Activated CD8-positive, alpha-beta memory T cell treated with anti-CD3 and anti-CD28 coated beads, Interleukin-2, amount 50 U/mL, for 24 hours (primary cell): ENCODE data around the gene KLHDC3.

Experiments used
- DNase-seq: peaks from one replicate; pipeline ENCODE4 v3.0.0-alpha.2; 2020; ENCODE audit errors: extremely low read depth

The KLHDC3 gene, protein sequence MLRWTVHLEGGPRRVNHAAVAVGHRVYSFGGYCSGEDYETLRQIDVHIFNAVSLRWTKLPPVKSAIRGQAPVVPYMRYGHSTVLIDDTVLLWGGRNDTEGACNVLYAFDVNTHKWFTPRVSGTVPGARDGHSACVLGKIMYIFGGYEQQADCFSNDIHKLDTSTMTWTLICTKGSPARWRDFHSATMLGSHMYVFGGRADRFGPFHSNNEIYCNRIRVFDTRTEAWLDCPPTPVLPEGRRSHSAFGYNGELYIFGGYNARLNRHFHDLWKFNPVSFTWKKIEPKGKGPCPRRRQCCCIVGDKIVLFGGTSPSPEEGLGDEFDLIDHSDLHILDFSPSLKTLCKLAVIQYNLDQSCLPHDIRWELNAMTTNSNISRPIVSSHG

DNA sequence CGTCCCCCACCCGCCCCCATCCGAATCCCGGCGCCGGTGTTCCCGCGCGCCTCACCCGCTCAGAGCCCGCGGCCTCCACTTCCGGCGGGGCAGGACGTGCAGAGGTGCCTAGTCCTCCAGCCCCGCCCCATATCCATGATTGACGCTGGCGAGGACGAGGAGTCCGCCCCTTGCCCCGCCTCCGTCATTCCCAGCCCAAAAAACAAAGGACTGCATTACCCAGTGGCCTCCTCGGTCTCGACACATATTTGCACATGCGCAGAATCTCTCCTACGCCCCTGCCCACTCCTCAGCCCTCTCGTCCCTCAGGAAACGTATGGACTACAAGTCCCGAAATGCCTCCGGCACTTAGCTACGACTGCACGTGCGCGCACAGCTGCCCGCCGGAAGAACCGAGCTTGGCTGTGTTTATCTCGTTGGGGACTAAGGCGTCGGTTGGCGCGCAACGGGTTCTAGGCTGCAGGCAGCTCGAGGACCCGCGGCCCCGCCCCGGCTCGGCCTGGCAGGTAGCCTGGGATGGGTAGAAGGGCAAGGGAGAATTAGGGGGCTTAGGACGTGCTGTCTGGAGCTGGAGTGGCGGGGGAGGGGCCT is at the start of gene KLHDC3, which contains the start of gene MEA1:
Gene KLHDC3, plus strand, starts transcription at position 407 of the 591 bp plus-strand sequence. CDS start 2,944 bp downstream, outside the sequence.
Gene MEA1, minus strand, starts transcription at position 104 of the 591 bp plus-strand sequence. CDS start 133 bp downstream, outside the sequence.
- DNase-seq = peak; percentile 98

DNA sequence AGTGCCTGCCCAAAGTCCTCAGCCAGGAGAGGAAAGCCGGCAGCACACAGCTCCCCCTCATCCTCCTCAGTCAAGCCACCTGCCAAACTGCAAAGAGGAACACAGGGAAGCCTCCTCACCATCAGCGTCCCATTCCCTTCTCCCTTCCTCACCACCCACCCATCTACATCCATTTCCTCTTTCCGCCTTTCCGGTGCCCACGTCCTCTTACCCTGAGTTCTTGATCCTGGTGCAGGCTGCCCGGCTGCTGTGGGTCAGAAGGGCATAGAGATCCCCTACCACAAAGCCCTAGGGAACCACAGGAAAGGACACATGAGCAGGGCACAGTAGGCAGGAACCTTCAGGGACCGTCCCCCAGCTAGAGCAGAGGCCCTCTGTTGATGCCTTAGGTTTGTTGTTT is 47.5 kb upstream of the KLHDC3 start:
- DNase-seq = no peak

DNA sequence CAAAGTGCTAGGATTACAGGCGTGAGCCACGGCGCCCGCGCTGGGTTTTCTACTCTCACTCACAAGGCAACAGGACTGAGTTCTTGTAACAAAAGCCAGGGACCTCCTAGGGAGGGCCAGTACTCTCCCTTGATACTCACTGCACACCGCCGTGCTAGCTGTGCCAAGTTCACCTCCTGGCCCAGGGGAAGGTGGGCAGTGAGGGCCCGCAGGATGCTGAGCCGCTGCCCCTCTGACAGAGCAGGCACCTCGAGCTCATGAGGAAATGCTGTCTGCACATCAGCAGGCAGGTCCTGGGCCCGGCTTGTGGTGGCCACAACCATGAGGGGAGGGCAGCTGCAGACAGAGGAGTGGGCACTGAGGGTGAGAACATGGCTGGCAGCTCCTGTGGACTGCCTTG is 46.8 kb upstream of the KLHDC3 start:
- DNase-seq = no peak

DNA sequence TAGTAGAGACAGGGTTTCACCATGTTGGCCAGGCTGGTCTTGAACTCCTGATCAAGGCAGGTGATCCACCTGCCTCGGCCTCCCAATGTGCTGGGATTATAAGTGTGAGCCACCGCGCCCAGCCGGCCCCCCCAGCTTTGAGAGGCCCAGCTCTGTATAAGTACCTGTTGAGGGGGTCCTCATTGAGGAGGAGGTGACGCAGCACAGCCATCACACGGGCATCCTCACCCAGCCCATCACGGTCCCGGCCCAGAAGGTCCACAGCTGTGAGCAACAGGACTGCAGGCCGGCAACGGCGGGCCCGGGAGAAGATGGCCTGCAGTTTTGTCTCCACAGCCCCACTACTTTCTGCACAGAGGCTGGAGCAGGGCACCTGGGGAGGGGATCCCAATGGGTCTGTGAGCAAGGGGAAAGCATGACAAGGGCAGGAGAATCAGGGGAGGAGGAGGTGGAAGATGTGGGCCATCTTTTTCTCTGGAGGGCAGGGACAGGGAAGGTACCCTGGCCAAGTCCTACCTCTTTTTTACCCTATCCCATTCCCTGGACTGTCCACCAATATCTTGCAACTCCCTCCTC is 45.8 kb upstream of the KLHDC3 start:
- no peak for DNase-seq

DNA sequence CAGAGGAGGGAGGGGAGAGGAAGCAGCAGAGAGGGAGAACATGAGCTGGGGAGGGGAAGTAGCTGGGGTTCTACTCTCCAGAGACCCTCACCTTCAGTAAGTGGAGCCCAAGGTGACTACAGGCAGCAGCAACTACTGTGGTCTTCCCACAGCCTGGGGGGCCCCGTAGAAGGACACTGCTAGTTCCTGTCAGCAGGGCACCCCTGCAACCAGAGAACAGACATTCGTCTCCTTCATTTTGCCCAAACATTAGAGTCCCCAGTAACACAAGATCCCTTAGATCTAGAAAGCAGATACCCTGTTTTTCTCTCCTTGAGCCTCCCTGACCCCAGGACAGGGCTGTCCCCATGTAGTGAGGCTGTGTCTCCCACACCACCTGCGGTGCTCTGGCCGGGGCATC is 45.3 kb upstream of the KLHDC3 start:
- DNase-seq = no peak

DNA sequence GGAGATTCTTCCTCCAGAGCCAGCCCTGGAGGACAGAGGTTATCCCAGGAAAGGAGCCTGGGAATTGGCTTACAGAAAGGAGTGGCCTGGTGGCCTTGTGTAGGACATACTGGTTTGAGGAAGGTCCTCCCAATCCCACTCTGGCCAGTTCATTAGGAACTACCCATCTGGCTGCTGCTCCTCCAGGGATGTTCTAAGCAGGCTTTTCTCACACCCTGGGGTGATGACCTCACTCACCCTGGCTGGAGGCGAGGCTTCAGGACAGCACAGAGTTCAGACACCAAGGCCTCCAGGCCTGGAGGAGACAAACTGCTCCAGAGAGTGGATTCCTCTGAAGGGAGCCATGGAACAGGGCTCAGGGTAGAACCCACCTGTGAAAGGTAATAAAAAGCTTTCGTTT is 44.6 kb upstream of the KLHDC3 start:
- no peak for DNase-seq

DNA sequence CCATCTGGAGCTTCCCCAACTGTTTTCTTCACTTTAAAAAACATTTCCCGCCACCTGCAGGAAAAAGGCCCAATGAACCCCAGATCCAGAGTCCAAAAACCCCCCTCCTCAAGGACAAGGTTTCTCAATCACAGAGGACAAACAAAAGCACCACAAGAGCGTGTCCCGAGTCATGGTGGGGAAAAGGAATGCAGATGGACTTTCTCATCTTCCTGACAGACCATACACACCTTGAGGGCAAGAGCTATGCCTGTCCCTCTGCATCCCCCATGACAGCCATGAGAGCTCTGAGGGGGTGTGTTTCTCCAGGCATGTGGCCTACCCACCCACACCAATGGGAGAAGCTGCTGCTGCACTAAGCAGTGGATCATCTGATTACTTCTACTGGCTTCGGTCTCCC is 44.1 kb upstream of the KLHDC3 start:
- no peak for DNase-seq

DNA sequence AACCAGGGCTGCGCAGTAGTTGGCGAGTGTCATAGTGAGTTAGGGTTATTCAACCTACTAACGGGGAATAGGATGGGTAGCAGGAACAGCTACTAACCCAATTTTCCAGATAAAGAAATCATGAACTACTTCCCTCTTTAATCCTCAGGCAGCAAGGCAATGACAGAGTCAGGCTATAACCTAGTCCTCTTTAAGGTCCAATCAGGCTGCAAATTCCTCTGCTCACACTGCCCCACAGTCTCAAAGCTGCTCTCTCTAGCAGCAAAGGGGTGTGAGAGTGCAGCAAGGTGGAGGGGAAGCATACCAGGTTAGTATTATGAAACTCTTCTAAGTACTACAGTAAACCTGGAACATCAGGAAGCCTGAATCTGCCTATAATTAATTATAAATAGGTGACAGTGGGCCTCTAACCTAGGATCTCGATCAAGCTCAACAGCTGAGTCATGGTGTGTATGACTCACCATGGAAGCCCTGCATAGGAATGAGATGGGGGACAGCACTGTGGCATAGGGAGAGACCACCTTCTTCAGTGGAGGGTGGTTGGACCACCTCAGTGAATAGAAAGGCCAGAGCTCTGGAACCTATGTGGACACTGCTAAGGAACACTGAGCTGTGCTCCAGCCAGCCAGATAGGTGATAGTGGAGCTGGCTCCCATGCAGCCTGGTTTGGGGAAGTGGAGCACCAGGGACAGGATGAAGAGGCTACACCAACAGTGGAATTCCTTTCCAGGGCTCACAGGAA is 43.0 kb upstream of the KLHDC3 start:
- no peak for DNase-seq

DNA sequence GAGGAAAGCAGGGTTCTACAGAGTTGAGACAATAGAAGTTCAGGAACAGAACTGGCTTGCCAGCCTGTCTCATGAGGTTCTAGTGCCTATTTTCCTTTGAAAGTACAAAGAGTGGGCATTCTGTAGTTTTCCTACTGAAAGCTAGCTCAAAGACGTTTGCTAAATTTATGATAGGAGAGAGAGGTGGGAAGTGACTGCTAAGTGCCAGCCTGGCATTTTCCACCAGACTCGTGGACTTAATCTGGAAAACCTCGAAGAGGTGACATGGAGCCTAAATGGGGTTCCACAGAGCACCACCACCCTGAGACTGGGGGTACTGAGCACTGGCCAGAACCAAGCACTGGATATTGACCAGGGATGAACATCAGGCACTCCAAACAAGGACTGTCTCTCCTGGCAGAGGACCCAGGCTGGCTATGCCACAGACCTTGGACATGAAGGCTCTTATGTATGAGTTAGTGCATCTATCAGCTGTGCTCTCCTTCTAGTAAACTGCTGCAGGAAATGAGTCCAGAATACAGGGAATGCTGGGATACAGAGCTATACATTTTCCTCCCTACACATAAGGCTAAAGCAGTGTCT is 42.2 kb upstream of the KLHDC3 start:
- no peak for DNase-seq

DNA sequence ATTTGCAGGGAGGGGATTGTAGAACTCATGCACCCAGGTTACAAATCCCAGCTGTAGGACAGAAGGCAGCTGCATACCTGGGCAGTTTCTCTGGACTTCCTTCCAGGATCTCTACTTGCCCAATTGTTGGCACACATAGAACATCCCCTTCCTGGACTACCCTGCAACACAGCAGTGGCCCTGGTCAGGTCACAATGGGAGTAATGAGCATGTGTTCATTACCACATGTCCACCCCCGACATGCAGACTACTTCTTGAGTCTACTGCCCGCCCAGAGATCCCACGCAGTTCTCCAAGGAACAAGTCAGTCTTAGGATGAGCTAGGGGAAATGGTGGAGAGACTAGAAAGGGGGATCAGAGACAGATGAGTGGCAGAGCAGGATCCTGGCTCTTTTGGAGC is 40.1 kb upstream of the KLHDC3 start:
- DNase-seq = no peak

DNA sequence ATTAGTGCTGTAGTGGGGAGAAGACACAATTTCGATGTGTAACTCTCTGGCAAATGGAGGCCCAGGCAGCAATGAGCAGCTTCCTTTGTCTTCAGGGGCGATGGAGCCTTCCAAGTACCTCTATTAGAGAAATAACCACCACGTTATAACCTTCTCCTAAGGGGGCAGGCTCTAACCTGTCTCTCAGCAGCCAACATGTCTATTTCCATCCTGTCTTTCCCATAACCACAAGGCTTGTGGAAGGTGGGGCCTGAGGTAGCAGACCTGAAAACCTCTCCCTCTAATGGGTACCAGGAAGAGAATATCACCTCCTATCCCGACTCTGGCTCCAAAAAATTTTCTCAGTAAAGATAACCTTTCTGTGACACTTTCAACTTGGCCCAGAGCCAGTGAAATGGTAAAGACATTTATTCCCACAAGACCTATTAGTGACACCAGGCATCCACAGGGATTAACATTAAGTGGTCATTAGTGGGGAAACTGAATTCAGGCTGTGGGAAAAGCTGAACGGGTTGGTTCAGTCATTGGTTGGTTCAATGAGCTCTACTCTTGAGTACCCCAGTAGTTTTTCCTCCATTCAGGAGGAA is 39.0 kb upstream of the KLHDC3 start:
- DNase-seq = no peak

DNA sequence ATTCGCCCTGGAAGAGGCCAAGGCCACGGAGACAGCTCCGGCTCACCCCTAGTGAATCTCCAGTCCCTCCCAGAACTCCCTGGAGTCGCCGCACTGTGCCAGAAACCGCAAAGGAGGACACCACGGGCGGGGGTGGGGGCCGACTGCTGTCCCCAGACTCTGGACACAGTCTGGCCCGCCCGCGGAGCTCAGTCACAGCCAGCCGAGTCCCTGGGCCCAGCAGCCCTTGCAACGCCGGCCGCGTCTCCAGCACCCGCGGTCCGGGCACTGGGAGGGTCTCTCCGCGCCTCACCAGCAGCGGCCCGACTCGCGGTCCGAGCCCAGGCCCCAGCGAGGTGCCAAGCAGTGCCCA is 35.6 kb upstream of the KLHDC3 start:
- no peak for DNase-seq

DNA sequence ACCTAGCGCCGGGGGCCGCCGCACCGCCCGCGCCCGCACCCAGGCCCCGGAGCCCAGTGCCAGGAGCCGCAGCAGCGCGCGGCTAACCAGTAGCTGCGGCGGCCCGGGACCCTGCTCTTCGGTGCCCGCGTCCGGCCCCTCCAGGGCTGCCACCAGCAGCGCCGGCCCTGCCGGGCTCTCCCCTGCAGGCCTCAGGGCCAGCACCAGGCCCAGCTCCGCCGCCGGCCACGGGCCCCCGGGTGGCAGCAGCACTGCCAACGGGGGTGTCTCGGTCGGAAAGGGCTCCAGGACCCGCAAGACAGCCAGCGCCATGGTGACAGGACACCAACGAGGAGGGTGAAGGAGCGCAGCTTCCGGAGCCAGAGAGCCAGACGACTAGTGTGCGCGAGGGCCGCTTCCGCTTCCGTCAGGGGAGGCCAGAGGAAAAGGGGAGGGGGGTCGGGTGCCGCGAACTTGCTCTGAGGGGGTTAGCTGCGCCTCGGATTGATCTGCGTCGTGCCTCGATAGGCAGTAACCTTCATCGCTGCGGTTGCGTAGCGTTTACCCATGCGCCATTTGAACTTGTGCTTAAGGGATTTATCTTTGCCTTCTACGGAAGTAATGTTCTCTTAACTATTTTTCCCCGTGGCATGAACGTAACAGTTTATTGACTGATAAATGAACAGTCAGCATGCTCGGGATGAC is 35.1 kb upstream of the KLHDC3 start, which contains the start of gene PEX6:
Gene PEX6, minus strand, starts transcription at position 343 of the 684 bp plus-strand sequence. Its CDS starts 31 bp downstream, at position 312.
- peak; percentile 89 for DNase-seq

DNA sequence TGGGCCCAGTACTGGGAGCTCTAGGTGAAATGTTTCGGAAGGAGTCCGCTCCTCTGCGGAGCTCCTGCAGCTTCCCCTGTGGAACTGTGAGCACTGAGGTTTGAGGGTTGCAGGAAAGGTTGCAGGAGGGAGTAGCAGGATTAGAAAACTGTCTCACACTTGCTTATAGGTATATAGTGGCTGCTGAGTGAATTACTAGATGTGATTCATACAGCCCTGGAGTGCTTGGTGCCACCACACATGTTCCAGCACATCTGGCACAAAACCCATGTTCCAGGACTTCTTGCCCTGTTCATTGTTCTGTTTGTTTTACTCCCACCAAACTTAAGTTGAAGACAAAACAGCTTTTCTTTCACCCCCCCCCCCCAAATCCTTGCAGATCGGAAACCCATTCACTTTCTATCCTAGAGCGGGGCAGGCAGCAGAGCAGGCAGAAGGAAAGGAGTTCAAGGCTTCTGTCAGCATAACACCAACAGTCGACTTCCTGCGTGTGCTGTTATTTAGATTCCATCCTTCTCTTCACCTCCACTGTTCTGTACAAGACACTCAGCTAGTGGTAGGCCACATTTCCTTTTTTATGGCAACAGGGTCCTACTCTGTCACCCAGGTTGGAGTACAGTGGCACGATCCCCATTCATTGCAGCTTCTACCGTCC is 34.4 kb upstream of the KLHDC3 start:
- no peak for DNase-seq

DNA sequence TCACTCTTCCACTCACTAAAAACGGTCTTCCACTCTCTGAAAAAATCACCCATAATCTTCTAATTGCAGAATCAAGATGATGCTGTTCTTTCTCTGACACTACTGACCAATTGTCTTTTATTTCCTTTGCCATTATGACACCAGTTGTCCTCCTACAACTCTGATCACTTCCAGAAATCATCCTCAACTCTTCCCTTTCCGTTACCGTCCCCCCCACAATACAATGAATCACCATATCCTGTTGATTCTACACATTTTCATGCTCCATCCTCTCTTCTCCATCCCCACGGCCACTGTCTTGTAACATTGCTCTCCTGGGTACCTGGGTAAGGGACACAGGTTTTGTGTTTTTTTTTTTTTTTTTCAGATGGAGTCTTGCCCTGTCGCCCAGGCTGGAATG is 32.2 kb upstream of the KLHDC3 start:
- no peak for DNase-seq

DNA sequence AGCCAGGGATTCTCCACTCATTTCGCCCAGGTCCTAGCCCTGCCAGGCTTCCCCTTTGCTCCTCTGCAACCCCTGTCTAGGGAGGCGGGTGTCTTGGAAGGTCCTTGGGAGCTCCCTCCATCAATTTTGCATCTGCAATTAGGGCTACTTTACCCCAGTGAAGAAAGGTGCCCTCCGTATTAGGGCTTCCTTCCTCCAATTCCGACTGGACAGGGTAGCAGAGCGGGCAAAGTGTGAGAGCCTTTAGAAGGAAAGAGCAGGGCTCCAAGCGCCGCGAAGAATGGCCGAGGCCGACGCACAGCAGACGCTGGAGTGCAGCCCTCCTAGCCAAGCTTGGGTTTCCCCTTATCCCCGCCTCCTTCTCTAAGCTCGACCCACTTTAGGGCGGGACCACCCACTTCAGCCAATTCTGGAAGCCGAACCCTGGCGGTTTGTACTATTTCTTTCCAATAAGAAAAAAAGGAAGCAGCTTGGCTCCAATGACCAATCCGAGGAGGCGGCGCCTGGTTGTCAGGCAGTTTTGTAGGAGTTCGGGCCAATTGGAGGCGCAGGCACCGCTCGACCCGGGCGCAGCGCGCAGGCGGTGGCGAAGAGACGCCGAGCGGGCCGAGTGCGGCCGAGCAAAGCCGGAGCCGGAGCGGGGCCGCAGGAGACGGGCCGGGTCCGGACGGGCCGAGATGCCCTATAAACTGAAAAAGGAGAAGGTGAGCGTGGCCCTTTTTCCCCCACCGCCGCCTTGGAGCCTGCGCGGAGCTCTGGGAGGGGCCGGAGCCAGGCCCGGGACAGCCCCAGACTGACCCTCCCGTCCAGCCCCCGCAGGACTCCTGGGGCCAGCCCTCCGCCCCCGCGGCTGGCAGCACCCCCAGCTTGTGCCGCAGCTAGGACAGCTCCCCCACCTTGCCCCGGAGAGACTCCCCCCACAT is 29.8 kb upstream of the KLHDC3 start, which contains the start of gene PPP2R5D:
Gene PPP2R5D, plus strand, starts transcription at position 570 of the 923 bp plus-strand sequence. Its CDS starts 108 bp downstream, at position 678.
- DNase-seq = peak; percentile 94

DNA sequence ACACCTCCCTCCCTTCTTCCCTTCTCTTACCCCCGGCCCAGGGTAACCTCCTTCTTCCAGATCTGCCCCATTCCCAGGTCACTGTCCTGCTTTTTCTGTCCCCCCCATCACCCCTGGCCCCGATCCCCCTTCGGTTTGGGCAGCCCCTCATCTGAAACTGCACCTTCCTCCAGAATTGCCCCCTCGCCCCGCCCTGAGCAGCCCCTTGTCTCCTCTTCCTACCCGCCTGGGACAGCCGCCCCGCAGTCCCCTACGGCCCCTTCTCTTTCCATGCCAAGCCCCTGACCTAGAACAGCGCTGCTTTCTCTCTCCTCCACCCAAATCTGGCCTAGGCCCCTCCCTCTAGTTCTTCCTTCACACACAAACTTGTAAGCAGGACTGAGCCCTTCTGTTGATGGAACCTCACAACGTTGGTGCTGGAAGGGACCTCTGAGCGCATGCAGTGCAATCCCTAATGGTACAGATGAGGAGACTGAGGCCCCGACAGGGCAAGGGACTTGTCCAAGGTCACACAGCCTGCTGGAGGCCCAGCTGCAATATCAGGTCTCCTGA is 29.0 kb upstream of the KLHDC3 start:
- DNase-seq = no peak

DNA sequence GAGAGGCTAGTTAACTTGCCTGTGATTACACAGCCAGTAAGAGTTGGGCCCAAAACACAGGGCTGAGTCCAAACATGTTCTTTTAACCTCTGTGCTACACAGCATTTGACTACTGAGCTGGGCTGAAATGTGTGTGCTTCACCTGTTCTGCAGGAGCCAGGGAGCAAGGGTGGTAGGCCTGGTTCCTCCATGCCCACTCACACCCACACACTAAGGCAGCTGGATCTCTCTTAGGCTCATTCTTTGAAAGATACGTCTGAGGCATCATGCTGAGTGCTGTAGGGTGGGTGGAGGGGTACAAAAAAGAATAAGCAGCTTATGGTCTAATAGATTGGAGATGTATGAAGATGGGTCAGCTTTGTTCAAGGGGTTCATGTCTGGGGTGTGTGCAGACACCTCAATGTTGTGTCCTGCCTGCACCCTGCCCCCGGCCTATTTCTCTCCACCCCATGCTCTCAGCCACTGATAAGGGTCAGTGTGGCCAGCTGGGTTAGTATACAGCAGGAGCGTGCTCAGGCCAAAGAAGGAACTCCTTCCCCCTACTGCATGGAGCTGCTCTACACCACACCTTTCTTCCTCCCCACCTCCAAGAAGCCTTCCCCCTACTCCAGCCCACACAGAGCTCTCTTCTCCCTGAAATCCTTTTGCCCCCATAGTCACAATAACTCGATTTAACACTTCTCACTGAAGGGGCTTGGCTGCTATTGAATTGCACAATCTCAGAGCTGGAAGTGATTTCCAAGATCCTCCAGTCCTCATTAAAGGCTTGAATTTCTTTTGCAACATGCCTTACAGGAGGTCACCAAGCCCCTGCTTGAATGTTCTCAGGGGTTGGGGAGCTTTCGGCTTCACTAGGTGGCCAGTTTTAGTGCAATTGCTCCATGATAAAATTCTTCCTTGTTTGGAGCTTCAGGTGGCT is 26.3 kb upstream of the KLHDC3 start:
- DNase-seq = no peak
